Measurements from ENCODE around the gene ARAF. TPM values are rescaled to one million over a fixed set of nuclear protein-coding genes. Genes with fewer than 3 reads are reported as not detected.
"Not testable (repeated sequence)": the region's sequence is repeated elsewhere in the genome, so short reads cannot be mapped to it uniquely, and the experiment has no call there.

The ARAF gene
- total RNA-seq (100 to 1,000 TPM; 132 to 140 TPM), total RNA-seq (76.1 to 86.6 reads per million in 2 donors)

DNA sequence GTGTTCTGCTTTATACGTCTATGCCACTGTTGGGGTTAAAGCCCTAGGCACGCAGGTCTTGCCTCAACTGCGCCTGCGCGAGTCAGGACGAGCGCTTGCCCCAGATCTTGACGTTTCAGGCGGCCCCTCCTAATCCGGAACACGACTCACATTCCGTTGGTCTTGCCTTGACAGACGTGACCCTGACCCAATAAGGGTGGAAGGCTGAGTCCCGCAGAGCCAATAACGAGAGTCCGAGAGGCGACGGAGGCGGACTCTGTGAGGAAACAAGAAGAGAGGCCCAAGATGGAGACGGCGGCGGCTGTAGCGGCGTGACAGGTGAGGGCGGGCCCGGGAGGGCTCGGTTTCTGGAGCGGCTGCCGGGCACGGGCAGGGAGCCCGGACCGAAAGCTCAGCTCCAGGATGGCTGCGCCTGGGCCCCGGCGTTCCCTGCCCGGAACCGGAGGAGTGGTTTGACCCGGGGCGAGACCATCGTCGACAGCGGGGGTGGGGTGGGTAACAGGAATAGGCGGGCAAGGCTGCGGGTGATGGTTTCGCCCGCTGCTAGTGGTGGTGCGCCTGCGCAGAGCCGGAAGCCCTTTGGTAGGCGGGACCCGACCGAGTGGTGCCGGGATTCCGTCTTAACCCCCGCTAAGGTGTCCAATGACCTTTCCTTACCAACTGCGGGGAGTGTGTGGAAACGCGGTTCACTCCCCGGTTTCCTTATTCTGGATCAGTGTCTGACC is at the start of gene ARAF:
TSS of gene ARAF (plus strand) at position 272 of the 725 bp plus-strand sequence. CDS start 1,763 bp downstream, outside the sequence.
- ATAC-seq (peak; percentile 90), DNase-seq (peak; percentile 79 to 90 (median 87))
- H3K36me3 Mint-ChIP-seq (ENCODE audit: low read depth): peaks cover 7% of the 10 kb centered on the region

DNA sequence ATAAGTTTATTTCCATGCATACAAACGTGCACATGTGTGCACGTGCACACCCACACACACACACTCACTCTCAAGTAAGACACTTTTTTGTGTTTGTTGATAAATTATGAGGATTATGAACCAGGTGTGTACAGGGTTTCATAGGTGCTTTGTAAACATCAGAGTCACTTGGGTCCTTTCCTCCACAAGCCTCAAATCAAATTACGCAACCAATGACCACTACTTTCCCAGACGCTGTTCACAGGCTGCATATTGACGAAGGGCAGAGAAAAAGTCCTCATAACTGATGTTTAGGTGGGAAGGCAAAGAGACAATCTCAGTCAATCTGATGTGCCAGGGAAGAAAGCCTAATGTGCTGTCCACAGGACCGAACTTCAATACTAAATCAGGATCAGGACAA is 48.6 kb upstream of the ARAF start:
- peak overlapping the region; percentile 47 for H3K4me3 Mint-ChIP-seq
- H3K9me3 ChIP-seq (ENCODE audit: control insufficient read depth, low read length, poor library complexity, severe bottlenecking); H3K36me3 Mint-ChIP-seq (ENCODE audit: low read depth); ATAC-seq; DNase-seq; H3K27ac Mint-ChIP-seq; H3K27me3 Mint-ChIP-seq: not testable (repeated sequence)
- H3K4me1 Mint-ChIP-seq: peaks cover 11% of the 10 kb centered on the region

More for the DNA sequence above, at the start of gene ARAF:
- peak within 1 kb of the TSS; percentile 91 for H3K4me3 Mint-ChIP-seq
- no peaks in the 10 kb centered on the region for H3K9me3 ChIP-seq (ENCODE audit: control insufficient read depth, low read length, poor library complexity, severe bottlenecking)
- peaks cover 25% of the 10 kb centered on the region for H3K4me1 Mint-ChIP-seq
- peak within 1 kb of the TSS; percentile 96 for H3K27ac Mint-ChIP-seq
- H3K27me3 Mint-ChIP-seq: no peaks in the 10 kb centered on the region

DNA sequence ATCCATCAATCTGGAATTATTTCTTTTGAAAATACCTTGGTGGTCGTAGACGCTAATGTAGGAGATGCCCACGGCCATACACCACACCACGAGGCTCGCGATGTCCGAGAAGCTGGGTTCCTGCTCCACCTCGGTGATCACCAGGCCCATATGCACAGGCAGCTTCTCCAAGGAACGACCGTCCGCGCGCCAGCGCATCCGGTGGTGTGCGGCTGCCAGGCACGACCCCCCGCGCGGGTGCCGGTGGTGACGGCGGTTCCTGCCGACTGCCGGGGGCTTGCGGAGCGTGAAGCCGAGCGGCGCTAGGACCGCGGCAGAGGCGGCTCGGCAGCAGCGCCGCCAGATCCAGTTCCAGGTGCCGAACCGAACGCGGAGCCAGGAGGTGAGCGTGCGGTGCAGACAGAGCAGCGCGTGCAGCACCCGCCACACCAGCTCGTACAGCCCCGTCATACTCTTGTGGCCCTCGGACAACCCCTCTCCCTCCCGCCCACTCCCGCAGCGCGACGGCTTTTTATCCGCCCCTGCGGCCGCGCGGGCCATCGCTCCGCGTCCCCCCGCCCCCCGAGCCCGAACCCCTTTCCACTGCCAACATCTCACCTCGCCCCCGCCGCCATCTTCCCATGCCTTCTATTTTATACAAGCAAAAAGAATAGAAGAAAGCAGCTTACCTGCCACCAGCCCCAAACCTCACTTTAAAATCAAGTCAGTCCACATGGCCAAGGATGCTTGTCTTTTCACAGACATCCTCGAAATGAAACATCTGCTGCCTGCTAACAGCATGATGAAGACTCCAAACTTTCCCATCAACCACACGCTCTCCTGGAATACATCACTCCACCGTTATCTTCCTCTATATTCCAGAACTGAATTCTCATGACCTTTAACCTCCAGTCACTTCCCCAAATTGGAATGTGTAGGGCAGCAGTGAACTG is 47.7 kb upstream of the ARAF start:
- Mint-ChIP-seq H3K27ac (peak overlapping the region; percentile 87), H3K4me1 (peaks cover 11% of the 10 kb centered on the region), H3K4me3 (peak overlapping the region; percentile 91)
- not testable (repeated sequence) for DNase-seq; H3K27me3 Mint-ChIP-seq; H3K36me3 Mint-ChIP-seq (ENCODE audit: low read depth); H3K9me3 ChIP-seq (ENCODE audit: control insufficient read depth, low read length, poor library complexity, severe bottlenecking)
- ATAC-seq: peak; percentile 84

DNA sequence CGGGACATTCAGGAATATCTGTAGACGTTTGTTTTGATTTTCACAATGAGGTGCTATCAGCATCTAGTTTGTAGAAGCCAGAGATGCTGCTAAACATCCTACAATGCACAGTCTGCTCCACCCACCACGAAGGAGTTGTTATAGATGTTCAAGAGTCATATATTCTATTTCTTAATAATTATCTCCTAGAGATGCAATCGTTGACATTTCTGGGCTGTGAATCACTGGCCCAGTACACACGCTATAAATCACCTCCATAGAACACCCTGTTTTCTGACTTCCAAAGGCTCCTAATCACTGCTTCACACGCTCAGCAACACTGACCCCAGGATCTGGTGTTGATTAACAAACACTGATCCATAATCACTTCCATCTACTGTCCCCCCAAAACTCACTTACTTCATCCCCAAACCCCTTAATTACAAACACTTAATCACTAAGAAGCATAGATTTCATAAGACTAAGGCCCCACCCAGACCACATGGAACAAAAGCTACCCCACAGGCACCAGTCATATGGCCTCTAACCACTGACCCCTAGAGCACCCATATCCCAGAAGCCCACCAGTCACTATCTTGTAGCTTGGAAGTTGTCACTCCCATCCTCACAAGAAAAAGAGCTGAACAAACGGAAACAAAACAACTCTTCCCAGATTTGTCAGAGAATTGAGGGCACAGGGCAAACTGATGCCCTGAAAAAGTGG is 46.3 kb upstream of the ARAF start:
- Mint-ChIP-seq H3K4me3 (no peak overlapping the region), H3K4me1 (peaks cover 11% of the 10 kb centered on the region), H3K36me3 (ENCODE audit: low read depth) (peaks cover 2% of the 10 kb centered on the region), H3K27me3 (no peaks in the 10 kb centered on the region), H3K27ac (no peak overlapping the region)
- no peaks in the 10 kb centered on the region for H3K9me3 ChIP-seq (ENCODE audit: control insufficient read depth, low read length, poor library complexity, severe bottlenecking)
- ATAC-seq (no peak), DNase-seq (no peak)

DNA sequence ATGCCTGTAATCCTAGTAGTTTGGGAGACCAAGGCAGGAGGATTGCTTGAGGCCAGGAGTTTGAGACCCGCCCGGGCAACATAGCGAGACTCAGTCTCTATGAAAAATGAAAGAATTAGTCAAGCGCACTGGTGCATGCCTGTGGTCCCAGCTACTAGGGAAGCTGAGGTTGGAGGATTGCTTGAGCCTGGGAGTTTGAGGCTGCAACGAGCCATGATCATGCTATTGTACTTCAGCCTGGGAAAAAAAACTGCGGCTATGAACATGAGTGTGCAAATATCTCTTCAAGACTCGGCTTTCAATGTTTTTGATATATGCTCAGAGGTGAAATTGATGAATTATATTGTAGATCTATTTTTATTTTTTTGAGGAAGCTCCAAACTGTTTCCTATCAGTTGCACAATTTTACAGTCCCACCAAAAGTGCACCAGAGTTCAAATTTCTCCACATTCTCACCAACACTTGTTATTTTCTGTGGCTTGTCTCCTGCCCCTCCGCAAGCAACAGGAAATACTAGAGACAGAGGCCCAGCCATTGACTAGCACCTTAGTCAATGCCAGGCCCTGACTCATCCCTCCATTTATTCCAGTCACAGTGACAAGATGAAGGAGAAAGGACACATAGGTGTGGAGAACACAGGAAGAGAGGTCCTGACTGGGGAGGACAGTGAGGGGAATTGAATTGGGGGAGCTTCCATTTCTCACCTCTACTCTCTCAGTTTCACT is 44.9 kb upstream of the ARAF start:
- no peak overlapping the region for H3K27ac Mint-ChIP-seq
- peaks cover 11% of the 10 kb centered on the region for H3K4me1 Mint-ChIP-seq
- ATAC-seq (no peak), DNase-seq (no peak)
- H3K9me3 ChIP-seq (ENCODE audit: control insufficient read depth, low read length, poor library complexity, severe bottlenecking): no peaks in the 10 kb centered on the region
- H3K36me3 Mint-ChIP-seq (ENCODE audit: low read depth): peaks cover 2% of the 10 kb centered on the region
- H3K4me3 Mint-ChIP-seq: no peak overlapping the region
- H3K27me3 Mint-ChIP-seq: no peaks in the 10 kb centered on the region

DNA sequence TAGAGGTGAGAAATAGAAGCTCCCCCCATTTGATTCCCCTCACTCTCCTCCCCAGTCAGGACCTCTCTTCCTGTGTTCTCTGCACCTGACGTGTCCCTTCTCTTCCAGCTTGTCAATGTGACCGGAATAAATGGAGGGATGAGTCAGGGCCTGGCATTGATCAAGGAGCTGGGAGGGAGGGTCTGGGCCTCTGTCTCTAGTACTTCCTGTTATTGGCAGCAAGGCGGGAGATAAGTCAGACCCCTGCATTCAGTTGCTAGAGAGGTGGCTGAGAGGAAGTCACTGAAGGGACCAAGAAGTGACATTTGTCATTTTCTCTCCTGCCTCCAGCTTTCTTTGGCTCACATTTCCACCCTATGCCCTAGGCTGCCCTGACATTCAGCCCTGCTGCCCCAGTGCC is 42.9 kb upstream of the ARAF start:
- ATAC-seq (no peak), DNase-seq (no peak)
- Mint-ChIP-seq H3K4me3 (no peak overlapping the region), H3K27ac (no peak overlapping the region), H3K27me3 (no peaks in the 10 kb centered on the region), H3K4me1 (peaks cover 10% of the 10 kb centered on the region), H3K36me3 (ENCODE audit: low read depth) (peaks cover 2% of the 10 kb centered on the region)
- H3K9me3 ChIP-seq (ENCODE audit: control insufficient read depth, low read length, poor library complexity, severe bottlenecking): no peaks in the 10 kb centered on the region

DNA sequence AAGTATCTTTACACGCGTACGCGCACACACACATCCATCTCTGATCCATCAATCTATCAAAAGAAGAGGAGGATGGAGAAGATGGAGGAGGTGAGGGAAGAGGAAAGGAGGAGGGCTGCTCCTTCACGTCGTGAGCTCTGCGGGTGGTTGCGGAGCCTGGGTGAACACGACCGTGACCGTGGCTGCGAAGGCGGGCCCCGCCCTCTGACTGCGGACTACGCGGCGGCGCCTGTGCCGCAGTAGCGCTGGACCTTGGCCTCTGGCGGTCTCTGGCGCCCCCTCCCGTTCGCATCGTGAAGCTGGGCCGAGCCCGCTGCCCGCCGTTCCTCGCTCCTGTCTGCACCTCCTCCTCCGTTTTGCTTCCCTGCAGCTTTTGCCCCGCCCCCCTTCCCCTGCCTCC is 37.7 kb upstream of the ARAF start:
- H3K4me1 Mint-ChIP-seq: no peaks in the 10 kb centered on the region
- no peaks in the 10 kb centered on the region for H3K9me3 ChIP-seq (ENCODE audit: control insufficient read depth, low read length, poor library complexity, severe bottlenecking)
- no peaks in the 10 kb centered on the region for H3K27me3 Mint-ChIP-seq
- ATAC-seq (peak; percentile 99), DNase-seq (peak; percentile 70 to 74 (median 71))
- no peaks in the 10 kb centered on the region for H3K36me3 Mint-ChIP-seq (ENCODE audit: low read depth)
- H3K4me3 Mint-ChIP-seq: peak overlapping the region; percentile 76
- H3K27ac Mint-ChIP-seq: no peak overlapping the region

DNA sequence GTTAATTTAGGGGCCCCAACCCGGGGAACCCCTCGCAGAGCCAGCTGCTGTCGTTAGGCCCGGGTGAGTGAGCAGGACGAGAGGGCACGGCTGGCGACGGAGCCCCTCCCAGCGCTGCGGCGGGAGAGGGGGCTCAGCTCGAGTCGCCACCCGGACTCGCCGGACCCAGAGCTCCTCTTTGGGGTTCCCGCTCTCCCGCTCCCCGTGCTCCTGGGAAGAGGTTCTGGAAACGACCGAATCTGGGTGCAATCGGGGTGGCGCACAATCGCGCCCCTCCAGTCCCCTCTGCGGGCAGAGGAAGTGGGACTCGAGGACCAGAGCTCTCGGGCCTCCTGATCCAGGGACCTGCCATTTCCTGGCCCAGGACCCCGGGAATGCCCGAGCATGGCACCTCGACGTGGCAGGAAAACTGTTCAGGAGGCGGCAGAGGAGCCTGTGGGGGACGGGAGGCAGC is 37.3 kb upstream of the ARAF start:
- DNase-seq (no peak), ATAC-seq (peak; percentile 40)
- Mint-ChIP-seq H3K4me3 (peak overlapping the region; percentile 76), H3K36me3 (ENCODE audit: low read depth) (no peaks in the 10 kb centered on the region), H3K27me3 (no peaks in the 10 kb centered on the region), H3K27ac (no peak overlapping the region), H3K4me1 (no peaks in the 10 kb centered on the region)
- no peaks in the 10 kb centered on the region for H3K9me3 ChIP-seq (ENCODE audit: control insufficient read depth, low read length, poor library complexity, severe bottlenecking)

DNA sequence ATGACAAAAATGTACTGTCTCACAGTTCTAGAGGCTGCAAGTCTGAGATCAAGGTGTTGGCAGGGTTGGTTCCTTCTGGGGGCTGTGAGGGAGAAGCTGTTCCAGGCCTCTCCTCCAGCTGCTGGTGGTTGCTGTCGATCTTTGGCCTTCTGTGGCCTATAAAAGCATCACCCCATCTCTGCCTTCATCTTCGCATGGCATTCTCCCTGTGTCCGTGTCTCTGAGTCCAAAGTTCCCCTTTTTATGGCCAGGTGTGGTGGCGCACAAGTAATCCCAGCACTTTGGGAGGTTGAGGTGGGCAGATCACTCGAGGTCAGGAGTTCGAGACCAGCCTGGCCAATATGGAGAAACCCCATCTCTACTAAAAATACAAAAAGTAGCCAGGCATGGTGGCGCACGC is 31.5 kb upstream of the ARAF start:
- H3K27me3 Mint-ChIP-seq: no peaks in the 10 kb centered on the region
- no peak for DNase-seq

DNA sequence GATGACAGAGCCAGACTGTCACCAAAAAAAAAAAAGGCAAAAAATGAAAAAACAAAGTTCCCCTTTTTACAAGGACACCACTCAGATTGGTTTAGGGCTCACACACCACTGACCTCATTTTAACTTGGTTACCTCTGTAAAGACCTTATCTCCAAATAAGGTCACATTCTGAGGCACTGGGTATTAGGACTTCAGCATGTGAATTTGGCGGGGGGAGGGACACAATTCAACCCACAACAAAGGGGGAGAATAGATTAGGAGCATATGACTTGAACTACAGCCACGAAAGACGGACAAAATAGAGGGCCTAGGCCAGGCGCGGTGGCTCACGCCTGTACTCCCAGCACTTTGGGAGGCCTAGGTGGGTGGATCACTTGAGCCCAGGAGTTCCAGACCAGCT is 31.0 kb upstream of the ARAF start:
- ATAC-seq: no peak
- no peak overlapping the region for H3K27ac Mint-ChIP-seq
- no peak overlapping the region for H3K4me3 Mint-ChIP-seq

More for the DNA sequence above, 31.5 kb upstream of the ARAF start:
- no peak for ATAC-seq
- no peak overlapping the region for H3K27ac Mint-ChIP-seq
- H3K4me1 Mint-ChIP-seq: no peaks in the 10 kb centered on the region
- no peak overlapping the region for H3K4me3 Mint-ChIP-seq
- H3K9me3 ChIP-seq (ENCODE audit: control insufficient read depth, low read length, poor library complexity, severe bottlenecking): no peaks in the 10 kb centered on the region
- no peaks in the 10 kb centered on the region for H3K36me3 Mint-ChIP-seq (ENCODE audit: low read depth)

DNA sequence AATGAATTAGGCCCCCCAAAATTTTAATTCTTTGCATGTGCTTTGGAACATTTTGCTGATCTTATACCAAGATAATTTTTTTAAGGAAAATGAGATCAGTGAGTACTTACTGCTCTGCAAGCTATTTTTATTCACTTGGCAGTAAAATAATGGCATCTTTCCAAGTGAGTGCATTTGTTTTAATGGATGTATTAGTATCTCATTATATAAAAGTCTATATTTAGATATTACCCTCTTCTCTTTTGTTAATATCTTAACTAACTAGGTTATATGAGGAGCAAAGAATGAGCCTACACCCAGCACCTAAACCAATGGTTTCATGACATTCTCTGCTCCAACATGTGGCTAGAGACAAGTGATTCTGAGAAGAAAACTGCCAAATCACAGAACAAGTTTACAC is 21.1 kb upstream of the ARAF start:
- no peak for ATAC-seq
- no peaks in the 10 kb centered on the region for H3K9me3 ChIP-seq (ENCODE audit: control insufficient read depth, low read length, poor library complexity, severe bottlenecking)
- H3K27ac Mint-ChIP-seq: no peak overlapping the region
- DNase-seq: no peak
- H3K36me3 Mint-ChIP-seq (ENCODE audit: low read depth): no peaks in the 10 kb centered on the region
- H3K4me1 Mint-ChIP-seq: no peaks in the 10 kb centered on the region
- no peaks in the 10 kb centered on the region for H3K27me3 Mint-ChIP-seq
- no peak overlapping the region for H3K4me3 Mint-ChIP-seq

More for the DNA sequence above, 31.0 kb upstream of the ARAF start:
- Mint-ChIP-seq H3K4me1 (no peaks in the 10 kb centered on the region), H3K36me3 (ENCODE audit: low read depth) (no peaks in the 10 kb centered on the region), H3K27me3 (no peaks in the 10 kb centered on the region)
- no peak for DNase-seq
- no peaks in the 10 kb centered on the region for H3K9me3 ChIP-seq (ENCODE audit: control insufficient read depth, low read length, poor library complexity, severe bottlenecking)

DNA sequence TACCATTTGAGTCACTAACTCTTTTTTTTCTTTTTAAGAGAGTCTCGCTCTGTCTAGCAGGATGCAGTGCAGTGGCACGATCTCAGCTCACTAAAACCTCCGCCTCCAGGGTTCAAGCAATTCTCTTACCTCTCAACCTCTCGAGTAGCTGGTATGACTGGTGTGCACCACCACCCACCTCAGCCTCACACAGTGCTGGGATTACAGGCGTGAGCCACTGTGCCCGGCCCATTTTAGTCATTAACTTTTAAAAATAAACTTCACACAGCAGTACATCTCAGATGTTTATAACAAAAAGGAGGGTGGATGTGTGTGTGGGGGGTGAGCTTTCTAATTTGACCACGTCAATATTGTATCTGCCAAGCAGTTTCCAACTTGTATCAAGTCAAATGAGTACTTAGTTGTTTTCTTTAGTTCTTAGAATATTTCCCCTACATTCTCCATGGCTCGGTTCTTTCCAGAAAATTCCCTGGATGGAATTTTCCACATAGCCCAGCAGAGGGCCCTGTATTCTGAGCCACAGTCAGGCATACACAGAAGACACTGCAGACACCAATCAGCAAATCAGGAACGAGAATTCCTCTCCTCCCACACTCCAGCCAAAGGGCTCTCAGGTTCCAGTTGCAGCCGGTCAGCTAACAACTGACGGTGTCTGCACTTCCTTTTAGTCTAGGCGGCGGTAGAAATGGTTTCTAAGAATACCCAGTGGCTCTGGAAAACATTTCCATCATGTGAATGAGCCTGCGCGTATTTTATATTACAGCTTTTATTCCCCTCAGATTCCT is 20.1 kb upstream of the ARAF start:
- Mint-ChIP-seq H3K27me3 (no peaks in the 10 kb centered on the region), H3K4me1 (no peaks in the 10 kb centered on the region), H3K4me3 (peak overlapping the region; percentile 19), H3K36me3 (ENCODE audit: low read depth) (no peaks in the 10 kb centered on the region), H3K27ac (no peak overlapping the region)
- peak; percentile 42 for ATAC-seq
- no peaks in the 10 kb centered on the region for H3K9me3 ChIP-seq (ENCODE audit: control insufficient read depth, low read length, poor library complexity, severe bottlenecking)
- DNase-seq: no peak
